ENCODE data around the gene SH2D4B. TPM values are rescaled to one million over a fixed set of nuclear protein-coding genes. Genes with fewer than 3 reads are reported as not detected.

Gene SH2D4B
- total and polyA plus RNA-seq, 10 of the 15 experiments (the other 5 are each of a cell fraction or from before 2014, with no cell fraction given) = 0.04 to 0.21 (median 0.13) TPM; not detected in 5

DNA sequence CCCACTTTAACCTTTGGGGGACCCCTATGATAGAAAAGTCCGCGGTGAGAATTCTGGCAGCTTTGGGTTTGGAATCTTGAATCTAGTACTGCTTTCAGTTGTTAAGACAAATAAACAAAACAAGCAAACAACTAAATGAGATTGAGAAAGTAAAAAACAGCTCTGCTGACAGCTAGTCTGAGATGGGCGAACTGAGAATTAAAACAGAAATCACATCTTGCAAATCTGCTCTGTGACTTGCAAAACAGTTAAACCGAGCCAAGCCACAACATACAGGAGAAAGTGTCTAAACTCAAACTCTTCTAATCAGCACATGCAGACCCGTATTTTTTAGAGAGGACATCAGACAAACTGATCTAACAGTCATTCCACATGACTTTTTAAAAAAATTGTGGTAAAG, 110.4 kb downstream of the SH2D4B start:
- RAD21 ChIA-PET (ENCODE audit: unreplicated experiment) = no interaction called here
- no peak for FAIRE-seq
- intact Hi-C loops (cut with micrococcal nuclease; ENCODE audit: unreplicated experiment) = no loop called here
- SMC1A ChIA-PET (ENCODE audit: uncharacterized antibody, unreplicated experiment) = no interaction called here
- no TSS peak for BruUV-seq (replicated peaks)
- CTCF ChIA-PET = interaction anchor here (6.8 kb wide), 1 partner anchor 15 kb away, joined by 72 read pairs; no protein-coding TSS in a partner anchor
- no peak overlapping the region for H2AFZ ChIP-seq (ENCODE audit: control insufficient read depth, low read depth, low read length)
- H3K9ac ChIP-seq (ENCODE audit: control insufficient read depth, insufficient read depth, low read length) = no peak overlapping the region
- H4K20me1 ChIP-seq (ENCODE audit: control insufficient read depth, insufficient read depth) = no peaks in the 10 kb centered on the region
- no peak overlapping the region for H3K4me3 ChIP-seq
- no peak overlapping the region for H3K27ac ChIP-seq (ENCODE audit: control insufficient read depth, insufficient read depth)
- POLR2A ChIA-PET = no interaction called here
- 45% methylated on average over 5 of the region's 5 CpGs for WGBS (ENCODE audit: insufficient coverage, insufficient replicate concordance, low lambda C conversion rate, missing lambda C conversion rate)
- H3K36me3 ChIP-seq (ENCODE audit: control insufficient read depth in 2 of 2, insufficient read depth in 2 of 2, low read length in 1 of 2) = no peaks in the 10 kb centered on the region
- H3K4me1 ChIP-seq (ENCODE audit: control insufficient read depth, insufficient read depth, low read length) = no peaks in the 10 kb centered on the region
- no peak for TF ChIP-seq EED (IDR thresholded peaks at IDR 0.05; ENCODE audit: low read depth)
- in situ Hi-C loops (cut with MboI) = no loop called here
- H3K9me3 ChIP-seq (replicated peaks; ENCODE audit: control insufficient read depth, insufficient read depth, low read length) = no peaks in the 10 kb centered on the region
- no peaks in the 10 kb centered on the region for H3K27me3 ChIP-seq (replicated peaks in 1 of 2; ENCODE audit: control insufficient read depth in 2 of 2, insufficient read depth in 2 of 2, low read length in 1 of 2)
- H3K79me2 ChIP-seq (ENCODE audit: control insufficient read depth, insufficient read depth, low read length) = no peaks in the 10 kb centered on the region
- no peak for ATAC-seq
- no peak for DNase-seq (ENCODE audit: low read depth, low spot score)
- H3K4me2 ChIP-seq (ENCODE audit: control insufficient read depth, insufficient read depth) = no peak overlapping the region

DNA sequence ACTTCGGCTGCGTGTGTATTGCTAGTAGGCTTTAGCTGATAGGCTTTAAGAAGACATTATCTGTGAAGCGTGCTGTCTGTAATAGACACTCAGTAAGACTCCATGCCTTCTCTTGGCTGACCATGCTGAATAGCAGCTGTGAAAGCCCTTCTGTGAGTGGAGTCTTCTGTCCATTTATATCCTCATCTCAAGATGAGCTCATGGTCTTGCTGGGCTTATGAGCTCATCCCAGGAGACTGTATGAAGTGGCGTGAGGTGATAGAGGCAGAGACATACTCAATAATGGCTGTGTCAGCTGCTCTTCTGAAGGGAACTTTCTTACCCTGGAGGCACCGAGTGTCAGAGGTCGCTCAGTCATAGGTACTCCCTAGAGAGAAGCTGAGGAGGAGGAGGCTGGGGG, 111.5 kb downstream of the SH2D4B start:
- 56% methylated on average over 6 of the region's 6 CpGs for WGBS (ENCODE audit: insufficient coverage, insufficient replicate concordance, low lambda C conversion rate, missing lambda C conversion rate)
- H3K9ac ChIP-seq (ENCODE audit: control insufficient read depth, insufficient read depth, low read length) = no peak overlapping the region
- H3K79me2 ChIP-seq (ENCODE audit: control insufficient read depth, insufficient read depth, low read length) = no peaks in the 10 kb centered on the region
- BruUV-seq (replicated peaks) = no TSS peak
- DNase-seq (ENCODE audit: low read depth, low spot score) (no peak), FAIRE-seq (no peak), ATAC-seq (no peak)
- intact Hi-C loops (cut with micrococcal nuclease; ENCODE audit: unreplicated experiment) (no loop called here), in situ Hi-C loops (cut with MboI) (no loop called here)
- H3K4me1 ChIP-seq (ENCODE audit: control insufficient read depth, insufficient read depth, low read length) = no peaks in the 10 kb centered on the region
- no peaks in the 10 kb centered on the region for H4K20me1 ChIP-seq (ENCODE audit: control insufficient read depth, insufficient read depth)
- no peaks in the 10 kb centered on the region for H3K36me3 ChIP-seq (ENCODE audit: control insufficient read depth in 2 of 2, insufficient read depth in 2 of 2, low read length in 1 of 2)
- ChIA-PET SMC1A (ENCODE audit: uncharacterized antibody, unreplicated experiment) (interaction anchor here (0.8 to 2.5 kb wide), 2 partner anchors 13 to 15 kb away, joined by 4 to 8 read pairs; no protein-coding TSS in a partner anchor), CTCF (interaction anchor here (6.8 kb wide), 1 partner anchor 14 kb away, joined by 72 read pairs; no protein-coding TSS in a partner anchor), POLR2A (no interaction called here), RAD21 (ENCODE audit: unreplicated experiment) (no interaction called here)
- no peak overlapping the region for H3K4me2 ChIP-seq (ENCODE audit: control insufficient read depth, insufficient read depth)
- H3K9me3 ChIP-seq (replicated peaks; ENCODE audit: control insufficient read depth, insufficient read depth, low read length) = no peaks in the 10 kb centered on the region; the same call in 2 of the 3 replicates
- H3K4me3 ChIP-seq = no peak overlapping the region
- H2AFZ ChIP-seq (ENCODE audit: control insufficient read depth, low read depth, low read length) = no peak overlapping the region
- no peaks in the 10 kb centered on the region for H3K27me3 ChIP-seq (replicated peaks in 1 of 2; ENCODE audit: control insufficient read depth in 2 of 2, insufficient read depth in 2 of 2, low read length in 1 of 2)
- H3K27ac ChIP-seq (ENCODE audit: control insufficient read depth, insufficient read depth) = no peak overlapping the region
- TF ChIP-seq ZZZ3 (IDR thresholded peaks at IDR 0.05; ENCODE audit: control insufficient read depth, insufficient read length, low read depth) (no peak), POU2F2 (IDR thresholded peaks at IDR 0.05; ENCODE audit: borderline replicate concordance, low read depth, low read length) (no peak), CBFB (IDR thresholded peaks at IDR 0.05; ENCODE audit: low read depth) (no peak), SIX5 (IDR thresholded peaks at IDR 0.05; ENCODE audit: low read depth, low read length, severe bottlenecking) (no peak), POLR2A (IDR thresholded peaks at IDR 0.05; ENCODE audit: low read depth, low read length) (no peak), FOS (IDR thresholded peaks at IDR 0.05; ENCODE audit: borderline replicate concordance, extremely low read depth, insufficient read length) (no peak), TCF7 (IDR thresholded peaks at IDR 0.05; ENCODE audit: borderline replicate concordance) (no peak)
- TF ChIP-seq, protein P1, sequence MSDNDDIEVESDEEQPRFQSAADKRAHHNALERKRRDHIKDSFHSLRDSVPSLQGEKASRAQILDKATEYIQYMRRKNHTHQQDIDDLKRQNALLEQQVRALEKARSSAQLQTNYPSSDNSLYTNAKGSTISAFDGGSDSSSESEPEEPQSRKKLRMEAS (IDR thresholded peaks at IDR 0.05; ENCODE audit: low read depth, low read length) = no peak
- TF ChIP-seq, protein P2, sequence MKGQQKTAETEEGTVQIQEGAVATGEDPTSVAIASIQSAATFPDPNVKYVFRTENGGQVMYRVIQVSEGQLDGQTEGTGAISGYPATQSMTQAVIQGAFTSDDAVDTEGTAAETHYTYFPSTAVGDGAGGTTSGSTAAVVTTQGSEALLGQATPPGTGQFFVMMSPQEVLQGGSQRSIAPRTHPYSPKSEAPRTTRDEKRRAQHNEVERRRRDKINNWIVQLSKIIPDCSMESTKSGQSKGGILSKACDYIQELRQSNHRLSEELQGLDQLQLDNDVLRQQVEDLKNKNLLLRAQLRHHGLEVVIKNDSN (IDR thresholded peaks at IDR 0.05; ENCODE audit: borderline replicate concordance, extremely low read length, insufficient read depth, low read depth, low read length) = no peak
- TF ChIP-seq, protein P3, sequence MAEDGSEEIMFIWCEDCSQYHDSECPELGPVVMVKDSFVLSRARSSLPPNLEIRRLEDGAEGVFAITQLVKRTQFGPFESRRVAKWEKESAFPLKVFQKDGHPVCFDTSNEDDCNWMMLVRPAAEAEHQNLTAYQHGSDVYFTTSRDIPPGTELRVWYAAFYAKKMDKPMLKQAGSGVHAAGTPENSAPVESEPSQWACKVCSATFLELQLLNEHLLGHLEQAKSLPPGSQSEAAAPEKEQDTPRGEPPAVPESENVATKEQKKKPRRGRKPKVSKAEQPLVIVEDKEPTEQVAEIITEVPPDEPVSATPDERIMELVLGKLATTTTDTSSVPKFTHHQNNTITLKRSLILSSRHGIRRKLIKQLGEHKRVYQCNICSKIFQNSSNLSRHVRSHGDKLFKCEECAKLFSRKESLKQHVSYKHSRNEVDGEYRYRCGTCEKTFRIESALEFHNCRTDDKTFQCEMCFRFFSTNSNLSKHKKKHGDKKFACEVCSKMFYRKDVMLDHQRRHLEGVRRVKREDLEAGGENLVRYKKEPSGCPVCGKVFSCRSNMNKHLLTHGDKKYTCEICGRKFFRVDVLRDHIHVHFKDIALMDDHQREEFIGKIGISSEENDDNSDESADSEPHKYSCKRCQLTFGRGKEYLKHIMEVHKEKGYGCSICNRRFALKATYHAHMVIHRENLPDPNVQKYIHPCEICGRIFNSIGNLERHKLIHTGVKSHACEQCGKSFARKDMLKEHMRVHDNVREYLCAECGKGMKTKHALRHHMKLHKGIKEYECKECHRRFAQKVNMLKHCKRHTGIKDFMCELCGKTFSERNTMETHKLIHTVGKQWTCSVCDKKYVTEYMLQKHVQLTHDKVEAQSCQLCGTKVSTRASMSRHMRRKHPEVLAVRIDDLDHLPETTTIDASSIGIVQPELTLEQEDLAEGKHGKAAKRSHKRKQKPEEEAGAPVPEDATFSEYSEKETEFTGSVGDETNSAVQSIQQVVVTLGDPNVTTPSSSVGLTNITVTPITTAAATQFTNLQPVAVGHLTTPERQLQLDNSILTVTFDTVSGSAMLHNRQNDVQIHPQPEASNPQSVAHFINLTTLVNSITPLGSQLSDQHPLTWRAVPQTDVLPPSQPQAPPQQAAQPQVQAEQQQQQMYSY (CRISPR knock-in tag; IDR thresholded peaks at IDR 0.05) = no peak
